Measurements from ENCODE around the gene ARG1.
"Not testable (repeated sequence)": the region's sequence is repeated elsewhere in the genome, so short reads cannot be mapped to it uniquely, and the experiment has no call there.

The ARG1 gene

GRCh38 chr6:131572686-131573415, at the start of gene ARG1:
TSS of gene ARG1 (plus strand) at chr6:131573226. CDS start at chr6:131573283, 57 bp downstream.
- no peak for DNase-seq

- no peak for DNase-seq
Observed at GRCh38 chr6:131523988-131524673, 48.9 kb upstream of the ARG1 start.

DNA sequence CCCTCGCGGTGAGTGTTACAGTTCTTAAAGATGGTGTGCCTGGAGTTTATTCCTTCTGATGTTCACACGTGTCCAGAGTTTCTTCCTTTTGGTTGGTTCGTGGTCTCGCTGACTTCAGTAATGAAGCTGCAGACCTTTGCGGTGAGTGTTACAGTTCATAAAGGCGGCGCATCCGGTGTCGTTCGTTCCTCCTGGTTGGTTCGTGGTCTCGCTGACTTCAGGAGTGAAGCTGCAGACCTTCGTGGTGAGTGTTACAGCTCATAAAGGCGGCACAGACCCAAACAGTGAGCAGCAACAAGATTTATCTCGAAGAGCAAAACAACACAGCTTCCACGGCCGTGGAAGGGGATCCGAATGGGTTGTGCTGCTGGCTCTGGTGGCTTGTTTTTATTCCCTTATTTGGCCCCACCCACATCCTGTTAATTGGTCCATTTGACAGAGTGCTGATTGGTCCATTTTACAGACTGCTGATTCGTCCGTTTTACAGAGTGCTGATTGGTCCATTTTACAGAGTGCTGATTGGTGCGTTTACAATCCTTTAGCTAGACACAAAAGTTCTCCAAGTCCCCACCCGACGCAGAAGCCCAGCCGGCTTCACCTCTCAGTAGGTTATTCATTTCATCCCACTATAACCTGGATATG, 48.2 kb upstream of the ARG1 start:
- DNase-seq = no peak

DNA sequence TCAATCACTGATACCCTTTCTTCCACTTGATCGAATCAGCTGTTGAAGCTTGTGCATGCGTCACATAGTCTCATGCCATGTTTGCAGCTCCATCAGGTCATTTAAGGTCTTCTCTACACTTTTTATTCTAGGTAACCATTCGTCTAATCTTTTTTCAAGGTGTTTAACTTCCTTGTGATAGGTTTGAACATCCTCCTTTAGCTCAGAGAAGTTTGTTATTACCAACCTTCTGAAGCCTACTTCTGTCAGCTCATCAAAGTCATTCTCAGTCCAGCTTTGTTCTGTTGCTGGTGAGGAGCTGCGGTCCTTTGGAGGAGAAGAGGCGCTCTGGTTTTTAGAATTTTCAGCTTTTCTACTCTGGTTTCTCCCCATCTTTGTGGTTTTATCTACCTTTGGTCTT, 42.1 kb upstream of the ARG1 start:
- DNase-seq = not testable (repeated sequence)

DNA sequence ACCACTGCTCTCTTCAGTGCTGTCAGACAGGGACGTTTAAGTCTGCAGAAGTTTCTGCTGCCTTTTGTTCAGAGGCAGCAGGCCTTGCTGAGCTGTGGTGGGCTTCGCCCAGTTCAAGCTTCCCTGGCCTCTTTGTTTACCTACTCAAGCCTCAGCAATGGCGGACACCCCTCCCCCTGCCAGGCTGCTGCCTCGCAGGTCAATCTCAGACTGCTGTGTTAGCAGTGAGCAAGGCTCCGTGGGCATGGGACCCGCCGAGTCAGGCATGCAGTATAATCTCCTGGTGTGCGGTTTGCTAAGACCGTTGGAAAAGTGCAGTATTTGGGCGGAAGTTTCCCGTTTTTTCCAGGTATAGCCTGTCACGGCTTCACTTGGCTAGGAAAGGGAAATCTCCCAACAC, 41.3 kb upstream of the ARG1 start:
- DNase-seq = not testable (repeated sequence)

DNA sequence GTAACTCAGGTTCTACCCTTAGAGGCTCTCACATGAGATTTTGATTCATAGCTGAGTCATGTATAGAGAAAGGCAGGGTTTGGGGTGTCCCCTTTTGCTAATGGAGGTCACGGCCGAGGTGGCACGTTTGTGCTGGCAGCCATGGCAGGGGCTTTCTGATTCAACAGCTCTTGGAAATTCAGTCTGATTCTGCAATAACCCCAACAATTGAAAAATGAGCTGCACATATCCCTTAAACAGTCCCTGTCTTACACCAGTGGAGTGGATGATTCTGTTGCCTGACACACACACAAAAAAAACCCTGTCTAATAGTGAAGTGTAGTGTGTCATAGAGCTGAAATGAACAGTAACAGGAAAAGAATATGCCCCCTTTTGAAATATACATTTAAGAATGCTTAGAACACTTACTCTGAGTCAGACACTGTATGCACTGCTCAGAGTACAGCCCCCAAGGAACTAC, 40.4 kb upstream of the ARG1 start:
- no peak for DNase-seq

- DNase-seq = not testable (repeated sequence)
Observed at GRCh38 chr6:131538615-131539014, 34.4 kb upstream of the ARG1 start.

GRCh38 chr6:131545317-131545716, 27.7 kb upstream of the ARG1 start:
- DNase-seq = no peak

DNA sequence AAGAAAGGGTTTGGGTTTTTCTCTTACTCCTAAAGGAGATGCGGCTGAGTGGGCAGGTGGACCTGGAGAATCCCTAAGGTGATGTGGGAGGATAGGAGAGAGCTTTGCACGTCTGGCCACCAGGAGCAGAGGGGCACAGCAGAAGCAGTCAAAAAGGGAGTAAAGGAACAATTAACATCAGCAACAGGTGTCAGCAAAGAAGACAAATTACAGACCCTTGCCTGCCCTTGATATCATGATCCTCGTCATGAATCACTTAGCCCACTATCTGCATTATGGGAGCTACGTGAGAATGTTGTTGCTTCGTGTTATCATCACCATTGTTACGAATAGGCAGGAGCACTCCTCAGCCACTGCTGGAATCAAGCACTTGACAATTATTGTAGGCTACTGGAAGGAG, 25.5 kb upstream of the ARG1 start:
- no peak for DNase-seq

- DNase-seq = no peak
Observed at GRCh38 chr6:131548441-131548840, 24.6 kb upstream of the ARG1 start.

DNA sequence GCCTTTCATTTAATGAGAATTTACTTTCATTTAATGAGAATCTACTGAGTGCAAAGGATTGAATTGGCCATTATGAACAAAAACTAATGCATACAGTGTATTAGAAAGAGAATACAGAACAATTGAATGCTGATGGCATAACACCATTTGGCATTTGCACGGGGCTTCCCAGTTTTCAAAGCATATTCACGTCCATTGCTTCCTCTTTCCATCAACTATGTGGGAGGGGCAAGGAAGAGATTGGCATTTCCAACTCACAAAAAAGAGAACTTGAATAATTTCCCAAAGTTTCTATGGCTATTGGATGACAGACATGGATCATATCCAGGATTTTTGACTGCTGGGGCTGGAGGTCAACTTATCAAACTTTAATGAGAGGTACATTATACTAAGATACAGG, 23.2 kb upstream of the ARG1 start:
- DNase-seq = no peak

DNA sequence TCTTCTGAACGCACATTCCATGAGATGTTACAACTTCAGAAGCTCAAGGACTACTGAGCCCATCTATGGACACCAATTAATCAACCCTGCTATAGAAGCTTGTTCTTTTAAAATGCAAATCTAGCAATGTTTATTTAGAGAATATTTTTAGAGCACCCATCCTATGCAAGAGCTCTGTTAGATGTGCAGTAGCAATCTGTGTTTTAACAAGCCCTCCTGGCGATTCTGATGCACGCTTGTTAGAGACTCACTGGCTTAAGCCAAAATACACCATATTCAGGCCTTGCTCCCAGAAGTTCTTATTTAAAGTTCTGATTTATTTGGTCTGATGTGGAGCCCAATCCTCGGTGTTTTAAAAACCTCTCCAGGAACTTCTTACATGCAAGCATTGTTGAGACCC, 21.1 kb upstream of the ARG1 start:
- no peak for DNase-seq

DNA sequence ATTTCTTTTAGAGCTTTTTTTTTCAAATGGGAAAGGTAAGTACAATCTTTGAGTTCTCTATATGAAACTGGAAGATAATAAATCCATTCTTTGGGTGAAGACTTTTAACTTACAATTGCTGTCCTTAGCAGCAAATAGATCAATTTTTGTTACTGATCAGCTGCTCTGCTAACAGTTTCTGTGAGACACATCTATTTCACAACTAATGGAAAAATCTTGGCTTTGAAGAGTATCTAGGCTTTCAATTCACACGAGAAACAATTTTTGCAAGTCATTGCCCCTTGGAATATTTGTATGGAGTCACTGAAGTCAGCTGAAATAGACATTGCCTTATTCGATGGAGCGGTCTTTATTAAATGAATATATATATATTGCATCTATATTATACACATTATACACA, 20.5 kb upstream of the ARG1 start:
- DNase-seq = no peak

GRCh38 chr6:131555992-131556391, 17.0 kb upstream of the ARG1 start:
- DNase-seq = no peak

DNA sequence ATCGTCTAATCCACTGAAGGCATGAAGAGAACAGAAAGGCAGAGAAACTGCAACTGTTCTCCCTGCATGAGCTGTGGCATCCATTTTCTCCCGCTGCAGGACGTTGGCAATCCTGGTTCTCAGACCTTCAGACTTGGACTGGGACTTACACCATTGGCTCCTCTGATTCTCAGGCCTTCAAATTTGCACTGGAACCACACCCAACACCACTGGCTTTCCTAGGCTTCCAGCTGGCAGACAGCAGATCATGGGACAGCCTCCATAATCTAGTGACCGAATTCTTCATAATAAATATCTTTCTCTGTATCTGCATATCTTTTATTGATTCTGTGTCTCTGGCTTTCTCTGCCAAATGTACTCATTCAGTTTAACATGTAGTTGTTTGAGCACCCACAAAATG, 14.1 kb upstream of the ARG1 start:
- no peak for DNase-seq

- DNase-seq = no peak
Observed at GRCh38 chr6:131561925-131562707, 10.9 kb upstream of the ARG1 start.

DNA sequence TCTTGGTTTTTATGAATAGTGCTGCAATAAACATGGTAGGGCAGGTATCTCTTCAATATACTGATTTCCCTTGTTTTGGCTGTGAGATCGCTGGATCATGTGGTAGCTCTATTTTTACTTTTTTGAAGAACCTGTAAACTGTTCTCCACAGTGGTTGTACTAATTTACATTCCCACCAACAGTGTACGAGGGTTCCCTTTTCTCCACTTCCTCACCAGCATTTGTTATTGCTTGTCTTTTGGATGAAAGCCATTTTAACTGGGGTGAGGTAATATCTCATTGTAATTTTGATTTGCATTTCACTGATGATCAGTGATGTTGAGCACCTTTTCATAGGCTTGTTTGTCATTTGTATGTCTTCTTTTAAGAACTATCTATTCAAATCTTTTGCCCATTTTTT, 8.0 kb upstream of the ARG1 start:
- DNase-seq = no peak

GRCh38 chr6:131568726-131569125, 4.3 kb upstream of the ARG1 start:
- DNase-seq = no peak

DNA sequence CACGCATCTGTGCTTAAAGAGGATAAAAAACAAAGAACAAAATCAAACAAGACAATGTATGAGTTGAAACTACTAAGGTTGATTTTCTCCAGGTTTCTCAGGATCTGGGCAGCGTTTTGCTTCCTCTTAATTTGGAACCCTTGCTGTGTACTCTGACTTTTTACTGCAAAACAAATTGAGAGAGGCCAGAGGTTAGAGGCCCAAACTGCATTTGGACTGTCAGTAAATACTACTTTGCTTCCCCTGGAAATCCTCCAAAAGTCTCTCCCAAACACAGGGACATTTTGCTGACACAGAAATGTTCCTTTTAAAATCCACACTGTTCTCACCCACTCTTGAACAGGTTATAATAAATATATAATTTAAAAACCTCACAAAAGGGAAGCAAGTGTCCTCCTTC, 1.1 kb downstream of the ARG1 start:
- no peak for DNase-seq

- DNase-seq = no peak
Observed at GRCh38 chr6:131574686-131575085, 1.7 kb downstream of the ARG1 start.

- peak; percentile 24 to 35 for DNase-seq
Observed at GRCh38 chr6:131575834-131576478, 2.9 kb downstream of the ARG1 start.

DNA sequence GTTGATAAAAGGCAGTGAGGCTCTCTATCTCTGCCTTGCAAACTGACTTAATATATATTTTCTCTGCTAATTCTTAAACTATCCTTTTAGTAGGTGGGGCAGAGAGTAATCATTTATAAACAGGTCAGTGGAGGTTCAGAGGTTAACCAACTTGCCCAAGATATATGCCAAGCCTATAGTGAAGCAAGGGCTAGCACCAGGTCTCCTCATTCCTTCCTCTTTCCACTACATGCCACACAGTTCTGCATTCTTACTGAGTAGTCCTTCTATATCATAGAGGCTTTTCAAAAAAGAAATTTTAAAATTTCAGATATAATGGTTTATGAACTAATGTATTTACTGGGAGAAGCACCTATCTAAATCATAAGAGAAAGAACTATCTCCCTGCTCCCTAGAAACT, 8.5 kb downstream of the ARG1 start:
- peak; percentile 55 to 59 for DNase-seq

GRCh38 chr6:131586543-131586942, 13.5 kb downstream of the ARG1 start:
- DNase-seq = no peak
